ENCODE results near the gene YJEFN3. TPM values are rescaled to one million over a fixed set of nuclear protein-coding genes. Genes with fewer than 3 reads are reported as not detected.

The YJEFN3 gene
- total RNA-seq, 2 experiments from 2014 or later = 11.7 to 11.9 TPM

DNA sequence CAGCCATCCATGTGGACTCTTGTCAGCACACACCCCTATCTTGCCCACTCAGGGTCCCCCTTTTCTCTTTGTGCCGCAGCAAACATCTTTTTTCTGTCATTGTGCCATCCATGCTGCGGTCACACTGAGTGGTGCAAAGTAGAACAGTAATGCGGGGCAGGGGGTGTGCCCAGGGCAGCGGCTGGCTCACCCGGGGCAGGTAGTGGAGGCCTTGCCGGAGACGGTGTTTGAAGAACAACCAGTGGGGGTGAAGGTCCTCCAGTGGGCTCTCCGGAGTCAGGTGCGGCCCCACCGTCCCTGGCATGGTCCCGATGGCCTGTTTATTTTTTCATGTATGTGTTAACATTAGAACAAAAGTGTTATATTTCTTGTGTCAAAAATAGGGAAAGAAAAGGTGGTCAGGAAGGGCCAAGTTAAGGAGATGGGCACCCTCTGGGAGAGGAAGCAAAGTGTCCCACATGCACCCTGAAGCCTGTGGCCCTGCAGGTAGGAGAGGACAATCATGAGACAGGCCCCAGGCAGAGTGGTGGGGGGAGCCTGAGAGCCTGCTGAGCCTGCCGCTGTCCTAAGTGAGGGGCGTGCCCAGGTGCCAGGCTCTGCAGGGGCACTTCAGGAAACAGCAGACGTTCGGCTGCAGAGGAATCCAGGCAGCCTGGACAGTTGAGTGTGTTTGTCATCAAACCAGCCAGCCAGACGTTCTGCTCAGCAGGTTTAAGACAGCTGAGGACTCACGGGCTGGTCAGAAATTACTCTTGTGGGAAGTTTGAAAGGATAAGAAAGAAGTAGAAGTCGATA is 25.7 kb upstream of the YJEFN3 start:
- POLR2A ChIA-PET = no interaction called here
- H3K27me3 Mint-ChIP-seq = no peaks in the 10 kb centered on the region
- DNase-seq (no peak), ATAC-seq (ENCODE audit: low read depth) (no peak)
- no peaks in the 10 kb centered on the region for H3K4me1 Mint-ChIP-seq
- no peaks in the 10 kb centered on the region for H3K9me3 Mint-ChIP-seq
- peaks cover 27% of the 10 kb centered on the region for H3K36me3 Mint-ChIP-seq
- peak overlapping the region; percentile 14 for H3K27ac Mint-ChIP-seq
- H3K4me3 Mint-ChIP-seq = no peak overlapping the region

DNA sequence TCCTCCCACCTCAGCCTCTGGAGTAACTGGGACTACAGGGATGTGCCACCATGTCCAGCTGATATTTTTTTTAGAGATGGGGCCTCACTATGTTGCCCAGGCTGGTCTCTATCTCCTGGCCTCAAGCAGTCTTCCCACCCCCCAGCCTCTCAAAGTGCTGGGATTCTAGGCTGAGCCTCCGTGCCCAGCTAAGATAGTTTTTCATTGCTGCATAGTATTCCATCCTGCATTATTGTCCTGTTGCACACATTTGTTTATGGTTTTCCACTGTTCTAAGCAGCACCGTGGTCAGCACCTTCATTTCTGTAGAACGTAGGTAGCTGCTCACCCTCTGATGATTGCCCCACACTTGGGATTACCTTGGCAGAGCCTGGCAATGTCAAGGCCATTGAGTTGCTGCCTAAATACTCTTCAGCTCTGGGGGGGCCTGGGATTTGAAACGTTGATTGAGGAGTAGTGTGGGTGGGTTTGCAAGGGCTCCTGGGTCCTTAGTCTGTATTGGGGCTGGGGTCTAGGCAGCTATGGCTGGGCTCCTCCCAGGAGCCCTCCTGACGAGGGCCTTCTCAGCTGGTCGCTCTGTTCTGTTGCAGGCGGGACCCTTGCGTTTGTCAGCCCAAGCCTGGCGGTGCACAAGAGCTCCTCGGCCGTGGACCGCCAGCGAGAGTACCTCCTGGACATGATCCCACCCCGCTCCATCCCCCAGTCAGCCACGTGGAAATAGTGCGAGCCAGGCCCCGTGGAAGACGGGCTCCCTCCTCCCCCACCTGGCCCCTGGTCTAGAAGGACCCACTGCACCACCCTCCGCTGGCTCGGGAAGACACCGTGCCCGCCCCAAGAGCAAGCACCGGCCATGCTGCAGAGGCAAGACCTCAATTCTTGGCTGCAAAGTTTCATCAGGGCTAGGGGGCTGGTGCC is 23.7 kb upstream of the YJEFN3 start:
- POLR2A ChIA-PET = interaction anchor here (0.5 to 0.7 kb wide), 3 partner anchors 43 to 314 kb away, joined by 3 to 4 read pairs (median 3); no protein-coding TSS in a partner anchor

DNA sequence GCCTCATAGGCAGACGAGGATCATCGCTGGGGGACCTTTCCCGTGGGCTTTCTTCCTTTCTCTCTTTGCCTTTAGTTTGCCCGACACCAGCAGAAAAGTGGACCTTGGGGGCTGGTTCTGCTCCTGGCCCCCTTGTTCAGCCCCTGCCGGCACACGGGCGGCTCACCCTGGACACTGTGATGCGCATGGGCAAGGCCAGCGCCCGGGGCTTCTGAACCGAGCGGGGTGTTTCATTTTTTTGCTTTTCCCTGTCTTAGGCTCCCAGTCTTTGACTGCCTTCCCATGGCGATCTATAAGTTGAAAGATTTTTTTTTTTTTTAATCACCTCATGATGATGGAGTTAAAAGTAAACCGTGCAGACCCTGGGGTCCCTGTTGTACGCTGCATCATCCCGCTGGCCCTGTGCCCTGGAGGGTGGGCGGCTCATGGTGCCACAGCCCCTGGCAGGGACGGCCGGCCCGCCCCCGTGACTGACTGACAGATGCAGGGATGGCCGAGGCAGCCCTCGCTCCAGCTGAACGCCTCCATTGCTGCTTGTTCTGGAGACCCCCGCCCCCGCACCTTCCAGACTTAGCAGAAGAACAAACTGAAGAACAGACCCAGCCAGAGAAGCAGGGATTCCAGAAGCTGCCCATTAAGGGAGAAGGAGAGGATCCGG is 22.9 kb upstream of the YJEFN3 start:
- H3K4me3 Mint-ChIP-seq = no peak overlapping the region
- POLR2A ChIA-PET = no interaction called here
- no peaks in the 10 kb centered on the region for H3K27me3 Mint-ChIP-seq
- no peak for ATAC-seq (ENCODE audit: low read depth)
- DNase-seq = no peak
- no peaks in the 10 kb centered on the region for H3K9me3 Mint-ChIP-seq
- H3K4me1 Mint-ChIP-seq = no peaks in the 10 kb centered on the region
- no peak overlapping the region for H3K27ac Mint-ChIP-seq
- H3K36me3 Mint-ChIP-seq = peaks cover 26% of the 10 kb centered on the region

More for the DNA sequence above, 23.7 kb upstream of the YJEFN3 start:
- H3K4me3 Mint-ChIP-seq = no peak overlapping the region
- H3K36me3 Mint-ChIP-seq = peaks cover 27% of the 10 kb centered on the region
- no peak for DNase-seq
- H3K4me1 Mint-ChIP-seq = no peaks in the 10 kb centered on the region
- H3K27ac Mint-ChIP-seq = no peak overlapping the region
- ATAC-seq (ENCODE audit: low read depth) = no peak
- H3K27me3 Mint-ChIP-seq = no peaks in the 10 kb centered on the region
- H3K9me3 Mint-ChIP-seq = no peaks in the 10 kb centered on the region

DNA sequence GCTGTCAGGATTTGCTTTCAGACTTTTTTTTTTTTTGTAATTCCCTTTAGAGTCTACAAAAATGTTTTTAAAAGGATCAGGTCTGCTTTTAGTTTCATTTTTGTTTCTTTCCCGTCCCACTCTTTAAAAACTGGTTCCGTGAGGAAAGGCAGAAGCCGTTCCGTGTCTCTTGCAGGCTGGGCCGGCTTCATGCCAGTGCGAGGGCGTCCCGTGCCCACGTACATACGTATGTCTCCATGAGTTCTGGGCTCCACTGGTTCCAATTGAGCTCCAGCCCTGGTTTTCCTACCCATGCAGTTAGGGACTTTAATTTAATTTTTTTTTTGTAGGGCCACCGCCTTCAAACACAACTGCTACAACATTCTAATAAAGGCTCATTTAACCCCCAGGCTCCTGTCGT is 22.1 kb upstream of the YJEFN3 start:
- Mint-ChIP-seq H3K36me3 (peaks cover 22% of the 10 kb centered on the region), H3K27ac (no peak overlapping the region)
- no peak for ATAC-seq (ENCODE audit: low read depth)

DNA sequence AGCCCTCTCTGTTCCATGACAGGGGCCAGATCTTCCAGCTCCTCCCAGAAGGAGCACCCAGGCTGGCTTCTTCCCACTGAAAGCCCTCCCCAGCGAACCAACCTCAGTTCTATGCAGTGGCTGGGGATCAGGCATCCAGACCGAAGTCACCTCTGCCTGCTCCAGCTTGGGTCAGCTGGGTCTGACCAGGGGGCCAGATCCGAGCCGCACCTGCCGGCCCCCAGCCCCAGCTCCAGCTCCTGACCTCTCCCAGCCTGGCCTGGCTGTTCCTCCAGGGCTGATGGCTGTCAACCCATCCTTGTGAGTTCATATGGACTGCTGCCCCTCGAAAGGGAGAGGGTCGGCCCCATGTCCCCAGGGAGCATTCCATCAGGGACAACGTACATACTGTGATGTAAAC is 21.4 kb upstream of the YJEFN3 start:
- DNase-seq (no peak), ATAC-seq (ENCODE audit: low read depth) (no peak)
- Mint-ChIP-seq H3K4me1 (no peaks in the 10 kb centered on the region), H3K9me3 (no peaks in the 10 kb centered on the region), H3K36me3 (peaks cover 20% of the 10 kb centered on the region), H3K27me3 (no peaks in the 10 kb centered on the region), H3K4me3 (no peak overlapping the region), H3K27ac (no peak overlapping the region)
- POLR2A ChIA-PET = interaction anchor here (1.0 kb wide), 1 partner anchor 304 kb away, joined by 3 read pairs; the partner anchor contains the start of gene NR2C2AP

More for the DNA sequence above, 22.1 kb upstream of the YJEFN3 start:
- no peak for DNase-seq
- no peaks in the 10 kb centered on the region for H3K9me3 Mint-ChIP-seq
- no peaks in the 10 kb centered on the region for H3K4me1 Mint-ChIP-seq
- H3K27me3 Mint-ChIP-seq = no peaks in the 10 kb centered on the region
- POLR2A ChIA-PET = no interaction called here
- no peak overlapping the region for H3K4me3 Mint-ChIP-seq

DNA sequence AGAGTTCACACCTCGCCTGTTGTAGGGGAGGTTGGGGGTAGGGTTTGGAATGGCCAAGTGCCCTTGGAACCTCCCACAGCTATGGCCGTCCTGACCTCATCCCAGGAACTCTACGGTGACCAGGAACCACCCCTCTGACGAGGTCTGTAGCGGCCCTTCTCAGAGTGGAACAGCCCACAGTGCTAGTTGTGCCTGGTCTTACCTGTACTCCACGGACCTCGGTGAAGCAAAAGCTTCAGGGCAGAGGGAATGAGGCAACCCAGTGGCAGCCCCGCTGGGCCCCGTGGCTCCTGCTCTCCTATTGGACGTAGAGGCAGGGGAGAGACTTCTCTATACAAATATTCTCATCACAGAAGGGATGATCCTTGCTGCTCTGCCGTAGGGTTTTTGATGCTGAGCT is 20.5 kb upstream of the YJEFN3 start:
- DNase-seq (no peak), ATAC-seq (ENCODE audit: low read depth) (no peak)
- Mint-ChIP-seq H3K9me3 (no peaks in the 10 kb centered on the region), H3K27me3 (no peaks in the 10 kb centered on the region), H3K27ac (no peak overlapping the region), H3K36me3 (peaks cover 16% of the 10 kb centered on the region), H3K4me3 (no peak overlapping the region), H3K4me1 (no peaks in the 10 kb centered on the region)
- POLR2A ChIA-PET = interaction anchor here (1.0 to 1.2 kb wide), 2 partner anchors 8 to 12 kb away, joined by 3 read pairs; partner anchors contain the start of gene NDUFA13

DNA sequence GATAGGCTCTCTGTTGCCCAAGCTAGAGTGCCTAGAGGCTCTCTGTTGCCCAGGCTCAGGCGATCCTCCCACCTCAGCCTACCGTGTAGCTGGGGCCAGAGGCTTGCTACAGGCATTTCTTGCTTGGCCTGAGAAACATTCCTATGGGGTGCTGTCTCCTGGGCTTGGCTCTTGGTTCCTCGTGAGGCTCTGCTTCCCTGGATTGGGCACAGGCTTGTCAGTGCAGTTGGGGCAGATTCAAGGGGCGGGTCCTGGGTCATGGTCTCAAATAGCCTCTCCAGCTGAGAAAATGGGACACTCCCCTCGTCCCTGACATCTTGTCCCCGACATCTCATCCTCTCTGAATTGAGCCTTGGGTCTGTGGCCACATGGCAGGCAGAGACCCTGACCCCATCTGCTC is 18.3 kb upstream of the YJEFN3 start:
- H3K4me1 Mint-ChIP-seq = no peaks in the 10 kb centered on the region
- POLR2A ChIA-PET = interaction anchor here (1.5 kb wide), 1 partner anchor 125 kb away, joined by 3 read pairs; no protein-coding TSS in a partner anchor
- peaks cover 15% of the 10 kb centered on the region for H3K36me3 Mint-ChIP-seq
- peak overlapping the region; percentile 11 for H3K27ac Mint-ChIP-seq
- no peak overlapping the region for H3K4me3 Mint-ChIP-seq
- no peaks in the 10 kb centered on the region for H3K9me3 Mint-ChIP-seq
- DNase-seq (no peak), ATAC-seq (ENCODE audit: low read depth) (no peak)
- no peaks in the 10 kb centered on the region for H3K27me3 Mint-ChIP-seq

DNA sequence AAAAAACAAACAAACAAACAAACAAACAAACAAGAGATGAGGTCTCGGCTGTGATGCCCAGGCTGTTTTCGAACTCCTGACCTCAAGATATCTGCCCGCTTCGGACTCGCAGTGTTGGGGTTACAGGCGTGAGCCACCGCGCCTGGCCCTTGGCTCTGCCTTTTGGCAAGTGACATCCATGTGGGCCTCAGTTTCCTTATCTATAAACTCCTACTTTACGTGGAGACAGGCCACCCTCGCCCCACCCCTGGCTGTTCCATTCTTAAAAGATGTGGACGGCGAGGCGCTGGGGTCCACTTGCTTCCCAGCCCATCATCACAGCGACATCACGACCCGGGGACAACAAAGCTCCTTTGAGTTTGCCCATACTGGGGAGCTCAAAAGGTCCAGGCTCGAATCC is 15.0 kb upstream of the YJEFN3 start:
- ATAC-seq (ENCODE audit: low read depth) (no peak), DNase-seq (no peak)
- Mint-ChIP-seq H3K9me3 (no peaks in the 10 kb centered on the region), H3K27me3 (no peaks in the 10 kb centered on the region), H3K4me3 (peak overlapping the region; percentile 22), H3K36me3 (peaks cover 7% of the 10 kb centered on the region), H3K27ac (no peak overlapping the region), H3K4me1 (peaks cover 7% of the 10 kb centered on the region)
- POLR2A ChIA-PET = interaction anchor here (1.1 kb wide), 1 partner anchor 138 kb away, joined by 3 read pairs; no protein-coding TSS in a partner anchor

DNA sequence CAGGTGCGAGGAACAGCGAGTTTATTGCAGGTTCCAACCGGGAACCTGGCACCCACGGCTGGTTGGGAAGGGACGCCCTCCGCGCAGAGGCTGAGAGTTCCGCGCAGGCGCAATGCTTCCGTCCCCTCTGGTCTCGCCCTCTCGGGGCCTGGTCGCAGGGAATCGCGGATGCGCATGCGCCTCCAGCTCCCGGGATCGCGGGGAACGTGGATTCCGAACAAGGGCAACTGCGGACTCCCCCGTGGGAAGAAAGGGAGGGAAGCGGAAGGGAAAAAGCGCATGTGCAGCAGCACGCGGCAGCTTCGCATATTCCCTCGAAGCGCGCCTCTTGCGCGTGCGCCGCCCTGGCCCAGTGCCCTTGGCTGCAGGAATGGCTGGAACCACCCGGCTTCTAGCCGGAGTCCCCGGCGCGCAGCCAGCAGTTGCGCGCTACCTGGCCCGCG is 14.5 kb upstream of the YJEFN3 start:
- no peak overlapping the region for H3K27ac Mint-ChIP-seq
- POLR2A ChIA-PET = interaction anchor here (1.0 kb wide), 1 partner anchor 38 kb away, joined by 3 read pairs; no protein-coding TSS in a partner anchor
- peak; percentile 48 for DNase-seq

DNA sequence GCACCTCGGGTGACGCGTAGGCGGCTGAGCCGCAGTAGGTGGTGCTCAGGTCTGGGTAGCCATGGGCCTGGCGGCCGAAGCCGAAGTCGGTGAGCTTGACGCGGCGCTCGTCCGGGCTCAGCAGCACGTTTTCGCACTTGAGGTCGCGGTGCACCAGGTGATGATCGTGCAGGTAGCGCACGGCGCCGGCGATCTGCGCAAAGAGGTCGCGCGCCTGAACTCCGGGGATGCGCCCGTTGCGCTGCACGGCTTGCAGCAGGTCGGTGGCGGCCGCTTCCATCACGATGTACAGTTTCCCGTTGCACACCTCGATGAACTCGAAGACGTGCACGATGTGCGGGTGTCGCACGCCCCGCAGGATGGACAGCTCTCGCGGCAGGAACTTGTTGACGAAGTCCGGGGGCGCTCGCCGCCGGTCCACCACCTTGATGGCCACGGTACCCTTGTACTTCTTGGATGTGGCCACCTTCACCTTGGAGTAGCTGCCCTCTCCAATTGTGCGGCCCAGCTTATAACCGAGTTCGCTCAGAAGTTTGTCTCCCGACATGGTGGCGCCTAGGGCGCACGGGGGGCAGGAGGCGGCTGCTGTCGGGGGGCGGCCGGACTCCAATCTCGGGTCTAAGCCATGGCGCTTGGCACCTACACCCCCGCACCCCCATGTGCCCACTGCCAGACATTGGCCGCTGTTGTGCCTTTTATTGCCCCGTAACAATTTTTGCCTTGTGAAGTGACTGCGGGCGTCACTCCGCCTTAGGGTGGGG is 13.7 kb upstream of the YJEFN3 start, which contains the start of gene TSSK6:
Gene TSSK6, minus strand, starts transcription at position 668 of the 761 bp plus-strand sequence. Its CDS starts 121 bp downstream, at position 547.
- Mint-ChIP-seq H3K27me3 (no peaks in the 10 kb centered on the region), H3K9me3 (no peaks in the 10 kb centered on the region), H3K27ac (peak within 1 kb of the TSS; percentile 92), H3K4me3 (peak within 1 kb of the TSS; percentile 89), H3K36me3 (peaks cover 14% of the 10 kb centered on the region), H3K4me1 (peaks cover 13% of the 10 kb centered on the region)
- POLR2A ChIA-PET = interaction anchor here (0.7 to 2.1 kb wide), 17 partner anchors 7 to 350 kb away, joined by 3 to 15 read pairs (median 5); partner anchors contain the start of genes GATAD2A, MAU2, SUGP1 and ZNF101
- DNase-seq (no peak), ATAC-seq (ENCODE audit: low read depth) (no peak)

More for the DNA sequence above, 14.5 kb upstream of the YJEFN3 start:
- Mint-ChIP-seq H3K27me3 (no peaks in the 10 kb centered on the region), H3K4me3 (peak overlapping the region; percentile 22), H3K9me3 (no peaks in the 10 kb centered on the region), H3K36me3 (peaks cover 9% of the 10 kb centered on the region), H3K4me1 (peaks cover 9% of the 10 kb centered on the region)
- no peak for ATAC-seq (ENCODE audit: low read depth)

DNA sequence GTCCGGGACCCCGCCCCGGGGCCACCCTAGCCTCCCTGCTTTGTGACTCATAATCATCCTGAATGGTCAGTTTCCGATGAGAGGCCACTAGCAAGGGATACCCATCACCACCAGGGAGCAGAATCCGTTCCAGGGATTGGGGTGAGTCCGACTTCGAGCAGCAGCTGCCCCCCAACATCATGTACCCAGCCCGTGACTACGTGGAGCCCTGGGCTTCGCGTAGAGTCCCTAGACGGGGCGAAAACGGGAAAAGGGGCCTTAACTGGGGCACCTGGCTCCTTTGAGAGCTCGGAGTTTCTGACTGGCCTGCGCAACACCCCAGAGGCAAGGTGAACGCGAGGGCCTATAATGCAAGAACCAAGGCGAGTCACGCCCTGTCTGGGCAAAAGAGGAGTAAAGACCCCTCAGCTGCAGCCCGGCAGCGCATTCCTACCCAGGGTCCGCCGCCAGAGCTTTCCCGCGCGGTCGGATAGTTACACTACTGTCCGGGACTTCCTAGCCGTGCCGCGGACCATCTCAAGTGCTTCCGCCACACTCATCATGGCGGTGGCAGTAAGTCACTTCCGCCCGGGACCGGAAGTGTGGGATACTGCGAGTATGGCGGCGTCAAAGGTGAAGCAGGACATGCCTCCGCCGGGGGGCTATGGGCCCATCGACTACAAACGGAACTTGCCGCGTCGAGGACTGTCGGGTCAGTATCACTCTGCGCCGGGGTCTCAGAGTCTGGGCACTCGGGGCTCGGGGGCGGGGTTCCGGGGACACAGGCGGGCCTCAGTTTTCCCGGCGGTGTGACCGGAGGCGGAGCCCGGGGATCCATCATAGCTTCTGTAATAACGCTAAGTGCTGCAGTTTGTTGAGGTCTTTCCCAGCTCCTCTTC is 12.8 kb upstream of the YJEFN3 start, which contains the start of gene NDUFA13:
Gene NDUFA13, plus strand, starts transcription at position 584 of the 878 bp plus-strand sequence. Its CDS starts 14 bp downstream, at position 598.
- Mint-ChIP-seq H3K27ac (peak within 1 kb of the TSS; percentile 92), H3K4me3 (peak within 1 kb of the TSS; percentile 89), H3K4me1 (peaks cover 18% of the 10 kb centered on the region), H3K36me3 (peaks cover 20% of the 10 kb centered on the region), H3K9me3 (no peaks in the 10 kb centered on the region), H3K27me3 (no peaks in the 10 kb centered on the region)
- DNase-seq (peak; percentile 98), ATAC-seq (ENCODE audit: low read depth) (peak; percentile 89)
- POLR2A ChIA-PET = interaction anchor here (0.6 to 2.1 kb wide), 20 partner anchors 8 to 993 kb away, joined by 3 to 15 read pairs (median 5); partner anchors contain the start of genes GATAD2A, MAU2, NR2C2AP and SUGP1
